CD4-positive, alpha-beta T cell (primary cell): ENCODE data around the gene TMEM30A. TPM values are rescaled to one million over a fixed set of nuclear protein-coding genes. Genes with fewer than 3 reads are reported as not detected.

Source experiments
- ATAC-seq: fragments of 200-7000 bp; cut with Tn5 transposase; one replicate; pipeline ENCODE4 v1.10.0; 2022; ENCODE audit warnings: mild to moderate bottlenecking; ENCODE audit not compliant: poor library complexity
- CTCF ChIA-PET: fragments of 350-600 bp; sonication (Branson Sonifier 250); formaldehyde crosslinking; loops from one replicate; lab custom pipeline; 2021; ENCODE audit warnings: antibody characterized with exemption, inconsistent platforms; lab: Charles Lee
- POLR2A ChIA-PET: fragments of 350-600 bp; sonication (Branson Sonifier 250); formaldehyde crosslinking; loops from one replicate; lab custom pipeline; 2021; ENCODE audit warnings: antibody characterized with exemption, inconsistent platforms; lab: Charles Lee
- DNase-seq, 14 experiments: peaks; one replicate each; pipeline ENCODE4 v3.0.0-alpha.2; 2013 to 2020; ENCODE audit warnings: mixed read lengths in 2 of 14
- H3K27ac ChIP-seq, 2 donors: one replicate each; pipeline versions ENCODE4 v1.5.1 to v1.7.0; 2013; ENCODE audit warnings: low read length in 2 of 2, low read depth in 1 of 2, mild to moderate bottlenecking in 1 of 2
- H3K27me3 ChIP-seq, 2 experiments: 1 replicate in 1 of 2; 2 replicates in 1 of 2; pipeline versions ENCODE4 v1.6.1 to v1.7.0; 2013; ENCODE audit warnings: low read length in 2 of 2, control low read depth in 1 of 2, mild to moderate bottlenecking in 1 of 2, moderate library complexity in 1 of 2; ENCODE audit not compliant: insufficient read depth in 2 of 2, control insufficient read depth in 1 of 2
- H3K36me3 ChIP-seq: one replicate; pipeline ENCODE4 v1.6.1; 2013; ENCODE audit warnings: low read length, control low read depth; ENCODE audit not compliant: insufficient read depth
- H3K4me1 ChIP-seq: one replicate; pipeline ENCODE4 v1.6.1; 2013; ENCODE audit warnings: low read length, control low read depth; ENCODE audit not compliant: insufficient read depth
- H3K4me3 ChIP-seq: one replicate; pipeline ENCODE4 v1.5.1; 2013; ENCODE audit warnings: mild to moderate bottlenecking, low read length, moderate library complexity
- H3K9me3 ChIP-seq, 2 experiments: 1 replicate in 1 of 2; 2 replicates in 1 of 2; pipeline versions ENCODE4 v1.6.1 to v1.7.0; 2013; ENCODE audit warnings: low read length in 2 of 2, mild to moderate bottlenecking in 2 of 2, control low read depth in 1 of 2, moderate library complexity in 1 of 2; ENCODE audit not compliant: control insufficient read depth in 1 of 2, insufficient read depth in 1 of 2
- H3K27ac Mint-ChIP-seq: one replicate; pipeline ENCODE4 v1.8.0; 2020; ENCODE audit warnings: mixed read lengths
- H3K27me3 Mint-ChIP-seq: one replicate; pipeline ENCODE4 v1.8.0; 2021; ENCODE audit warnings: mixed read lengths
- H3K36me3 Mint-ChIP-seq: one replicate; pipeline ENCODE4 v1.8.0; 2021; ENCODE audit warnings: low read depth, mixed read lengths
- H3K4me1 Mint-ChIP-seq: one replicate; pipeline ENCODE4 v1.8.0; 2021; ENCODE audit warnings: low read depth, mixed read lengths
- H3K4me3 Mint-ChIP-seq: one replicate; pipeline ENCODE4 v1.8.0; 2020; ENCODE audit warnings: mild to moderate bottlenecking, mixed read lengths
- H3K9me3 Mint-ChIP-seq: one replicate; pipeline ENCODE4 v1.8.0; 2020; ENCODE audit warnings: mixed read lengths
- intact Hi-C, 2 experiments: fragments of 100-400 bp; cut with DNase I in 1 of 2; cut with micrococcal nuclease in 1 of 2; formaldehyde crosslinking; loops; one replicate each; pipeline versions ENCODE4 v1.15.1 to v1.9.0; 2023 to 2025; cut with DNase I, micrococcal nuclease
- total RNA-seq, 174 experiments: library from RNA in 2 of 174; stranded (reverse) in 2 of 174; gene quantifications; one replicate each; pipeline ENCODE4 v1.2.3 and lab custom pipeline; 2021 to 2026
- TF ChIP-seq, protein P1 (sequence below): fragments of 200-600 bp; IDR thresholded peaks from one replicate; pipeline ENCODE4 v1.8.0; 2022; ENCODE audit warnings: antibody characterized with exemption, mild to moderate bottlenecking

Gene TMEM30A
- total RNA-seq, 2 experiments from 2014 or later: 29.8 to 33.2 TPM

- no peak overlapping the region for H3K27ac Mint-ChIP-seq
- TF ChIP-seq, protein P1, sequence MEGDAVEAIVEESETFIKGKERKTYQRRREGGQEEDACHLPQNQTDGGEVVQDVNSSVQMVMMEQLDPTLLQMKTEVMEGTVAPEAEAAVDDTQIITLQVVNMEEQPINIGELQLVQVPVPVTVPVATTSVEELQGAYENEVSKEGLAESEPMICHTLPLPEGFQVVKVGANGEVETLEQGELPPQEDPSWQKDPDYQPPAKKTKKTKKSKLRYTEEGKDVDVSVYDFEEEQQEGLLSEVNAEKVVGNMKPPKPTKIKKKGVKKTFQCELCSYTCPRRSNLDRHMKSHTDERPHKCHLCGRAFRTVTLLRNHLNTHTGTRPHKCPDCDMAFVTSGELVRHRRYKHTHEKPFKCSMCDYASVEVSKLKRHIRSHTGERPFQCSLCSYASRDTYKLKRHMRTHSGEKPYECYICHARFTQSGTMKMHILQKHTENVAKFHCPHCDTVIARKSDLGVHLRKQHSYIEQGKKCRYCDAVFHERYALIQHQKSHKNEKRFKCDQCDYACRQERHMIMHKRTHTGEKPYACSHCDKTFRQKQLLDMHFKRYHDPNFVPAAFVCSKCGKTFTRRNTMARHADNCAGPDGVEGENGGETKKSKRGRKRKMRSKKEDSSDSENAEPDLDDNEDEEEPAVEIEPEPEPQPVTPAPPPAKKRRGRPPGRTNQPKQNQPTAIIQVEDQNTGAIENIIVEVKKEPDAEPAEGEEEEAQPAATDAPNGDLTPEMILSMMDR: no peak
- ATAC-seq: no peak
These were observed 16.5 kb upstream of the TMEM30A start for GRCh38 chr6:75301088-75301487.

GRCh38 chr6:75300531-75300855 is 15.9 kb upstream of the TMEM30A start:
- H3K27ac ChIP-seq: no peak overlapping the region
- Mint-ChIP-seq H3K4me3 (no peak overlapping the region), H3K4me1 (no peaks in the 10 kb centered on the region), H3K27me3 (no peaks in the 10 kb centered on the region), H3K9me3 (no peaks in the 10 kb centered on the region), H3K36me3 (no peaks in the 10 kb centered on the region), H3K27ac (no peak overlapping the region)
- ATAC-seq: no peak
- no peak for DNase-seq
- intact Hi-C loops: no loop called here
- TF ChIP-seq, protein P1: no peak
- H3K36me3 ChIP-seq: no peaks in the 10 kb centered on the region
- POLR2A ChIA-PET: no interaction called here
- H3K4me1 ChIP-seq: no peaks in the 10 kb centered on the region
- H3K27me3 ChIP-seq: no peaks in the 10 kb centered on the region
- CTCF ChIA-PET: interaction anchor here (0.9 kb wide), 1 partner anchor 34 kb away, joined by 3 read pairs; no protein-coding TSS in a partner anchor
- no peak overlapping the region for H3K4me3 ChIP-seq
- no peaks in the 10 kb centered on the region for H3K9me3 ChIP-seq

More at GRCh38 chr6:75301088-75301487, 16.5 kb upstream of the TMEM30A start:
- H3K4me1 Mint-ChIP-seq: peaks cover 4% of the 10 kb centered on the region
- no peaks in the 10 kb centered on the region for H3K36me3 ChIP-seq
- H3K4me3 Mint-ChIP-seq: no peak overlapping the region
- H3K27me3 Mint-ChIP-seq: peaks cover 4% of the 10 kb centered on the region
- ChIA-PET CTCF (interaction anchor here (0.9 kb wide), 1 partner anchor 35 kb away, joined by 3 read pairs; no protein-coding TSS in a partner anchor), POLR2A (no interaction called here)
- H3K4me3 ChIP-seq: no peak overlapping the region
- no peak for DNase-seq
- no peaks in the 10 kb centered on the region for H3K4me1 ChIP-seq
- H3K36me3 Mint-ChIP-seq: no peaks in the 10 kb centered on the region
- no peaks in the 10 kb centered on the region for H3K9me3 Mint-ChIP-seq
- H3K9me3 ChIP-seq: no peaks in the 10 kb centered on the region
- intact Hi-C loops: no loop called here
- no peaks in the 10 kb centered on the region for H3K27me3 ChIP-seq
- H3K27ac ChIP-seq: no peak overlapping the region

GRCh38 chr6:75299801-75300530 is 15.4 kb upstream of the TMEM30A start:
- intact Hi-C loops: no loop called here
- Histone ChIP-seq H3K36me3 (no peaks in the 10 kb centered on the region), H3K4me3 (no peak overlapping the region), H3K4me1 (no peaks in the 10 kb centered on the region), H3K27ac (no peak overlapping the region), H3K9me3 (no peaks in the 10 kb centered on the region), H3K27me3 (no peaks in the 10 kb centered on the region)
- Mint-ChIP-seq H3K4me1 (no peaks in the 10 kb centered on the region), H3K9me3 (no peaks in the 10 kb centered on the region), H3K27ac (no peak overlapping the region), H3K4me3 (no peak overlapping the region), H3K36me3 (no peaks in the 10 kb centered on the region), H3K27me3 (no peaks in the 10 kb centered on the region)
- POLR2A ChIA-PET: no interaction called here
- TF ChIP-seq, protein P1: no peak
- DNase-seq: no peak
- CTCF ChIA-PET: no interaction called here
- ATAC-seq: no peak
